Loucy (cell line): Measurements from ENCODE around the gene KATNIP.

Source experiments
- EZH2phosphoT487 ChIP-seq: fragments of 200-600 bp; IDR thresholded peaks from 2 replicates; pipeline ENCODE4 v1.6.1; 2018; ENCODE audit warnings: antibody characterized with exemption, mild to moderate bottlenecking, moderate library complexity, borderline replicate concordance
- TF ChIP-seq, protein P1 (sequence below): fragments of 200-600 bp; sonication (generic); conservative IDR thresholded peaks from 2 replicates; pipeline ENCODE4 v1.5.1; 2014; ENCODE audit warnings: mild to moderate bottlenecking, antibody characterized with exemption, low read length

DNA sequence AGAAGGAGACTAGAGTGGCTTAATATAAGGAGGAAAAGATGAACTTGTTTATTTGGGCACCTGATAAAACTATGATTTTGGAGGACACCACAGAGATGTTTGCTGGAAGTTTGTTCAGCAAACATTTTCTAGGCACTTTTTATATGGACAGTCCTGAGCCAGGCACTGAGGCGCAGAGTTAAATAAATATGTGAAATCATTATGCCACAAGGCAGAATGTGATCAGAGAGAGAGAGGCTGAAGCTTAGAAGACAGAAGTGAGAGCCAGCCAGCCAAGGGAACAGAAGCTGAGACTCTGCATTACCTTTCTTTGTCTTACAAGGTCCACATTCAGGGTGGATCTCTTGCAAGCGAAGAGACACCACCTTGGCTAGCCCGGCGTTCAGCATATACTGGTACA, 21.6 kb upstream of the KATNIP start:
- TF ChIP-seq, protein P1, sequence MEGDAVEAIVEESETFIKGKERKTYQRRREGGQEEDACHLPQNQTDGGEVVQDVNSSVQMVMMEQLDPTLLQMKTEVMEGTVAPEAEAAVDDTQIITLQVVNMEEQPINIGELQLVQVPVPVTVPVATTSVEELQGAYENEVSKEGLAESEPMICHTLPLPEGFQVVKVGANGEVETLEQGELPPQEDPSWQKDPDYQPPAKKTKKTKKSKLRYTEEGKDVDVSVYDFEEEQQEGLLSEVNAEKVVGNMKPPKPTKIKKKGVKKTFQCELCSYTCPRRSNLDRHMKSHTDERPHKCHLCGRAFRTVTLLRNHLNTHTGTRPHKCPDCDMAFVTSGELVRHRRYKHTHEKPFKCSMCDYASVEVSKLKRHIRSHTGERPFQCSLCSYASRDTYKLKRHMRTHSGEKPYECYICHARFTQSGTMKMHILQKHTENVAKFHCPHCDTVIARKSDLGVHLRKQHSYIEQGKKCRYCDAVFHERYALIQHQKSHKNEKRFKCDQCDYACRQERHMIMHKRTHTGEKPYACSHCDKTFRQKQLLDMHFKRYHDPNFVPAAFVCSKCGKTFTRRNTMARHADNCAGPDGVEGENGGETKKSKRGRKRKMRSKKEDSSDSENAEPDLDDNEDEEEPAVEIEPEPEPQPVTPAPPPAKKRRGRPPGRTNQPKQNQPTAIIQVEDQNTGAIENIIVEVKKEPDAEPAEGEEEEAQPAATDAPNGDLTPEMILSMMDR: no peak
- no peak for TF ChIP-seq EZH2phosphoT487
